Ovary (tissue), 3 donors: ENCODE data around the gene IFRD1.

ENCODE experiments used
- CTCF ChIP-seq, 3 donors: fragments of 450-650 bp in 2 of 3; fragments of 200-600 bp in 1 of 3; IDR thresholded peaks; one replicate each; pipeline versions ENCODE4 v1.5.1 to v1.8.0; 2016 to 2022; ENCODE audit warnings: antibody characterized with exemption in 3 of 3, mild to moderate bottlenecking in 1 of 3
- EP300 ChIP-seq: sonication (generic); formaldehyde crosslinking; IDR thresholded peaks from one replicate; pipeline ENCODE4 v1.6.1; 2017; ENCODE audit warnings: antibody characterized with exemption
- donor health status: DM: no; HTN: no; CAD: no.

- TF ChIP-seq CTCF (IDR thresholded peaks at IDR 0.05) (no peak), EP300 (no peak)
Observed at GRCh38 chr7:112405286-112405685, 45.0 kb upstream of the IFRD1 start.
